22Rv1 (cell line): ENCODE measurements around the gene FUOM.
A peak's percentile ranks its signal among the peaks of the same experiment; 100 is the strongest.
"Not testable (repeated sequence)": the region's sequence is repeated elsewhere in the genome, so short reads cannot be mapped to it uniquely, and the experiment has no call there.

Experiments used
- H3K27ac ChIP-seq: fragments of 450-650 bp; 2 replicates; pipeline ENCODE4 v1.5.1; 2017
- ZFX ChIP-seq: fragments of 450-650 bp; IDR thresholded peaks from 2 replicates; pipeline ENCODE4 v1.6.1; 2017; ENCODE audit warnings: antibody characterized with exemption, borderline replicate concordance
- TF ChIP-seq, protein P1 (sequence below): fragments of 450-650 bp; IDR thresholded peaks from 2 replicates; pipeline ENCODE4 v1.5.1; 2017; ENCODE audit warnings: mild to moderate bottlenecking

FUOM gene

DNA sequence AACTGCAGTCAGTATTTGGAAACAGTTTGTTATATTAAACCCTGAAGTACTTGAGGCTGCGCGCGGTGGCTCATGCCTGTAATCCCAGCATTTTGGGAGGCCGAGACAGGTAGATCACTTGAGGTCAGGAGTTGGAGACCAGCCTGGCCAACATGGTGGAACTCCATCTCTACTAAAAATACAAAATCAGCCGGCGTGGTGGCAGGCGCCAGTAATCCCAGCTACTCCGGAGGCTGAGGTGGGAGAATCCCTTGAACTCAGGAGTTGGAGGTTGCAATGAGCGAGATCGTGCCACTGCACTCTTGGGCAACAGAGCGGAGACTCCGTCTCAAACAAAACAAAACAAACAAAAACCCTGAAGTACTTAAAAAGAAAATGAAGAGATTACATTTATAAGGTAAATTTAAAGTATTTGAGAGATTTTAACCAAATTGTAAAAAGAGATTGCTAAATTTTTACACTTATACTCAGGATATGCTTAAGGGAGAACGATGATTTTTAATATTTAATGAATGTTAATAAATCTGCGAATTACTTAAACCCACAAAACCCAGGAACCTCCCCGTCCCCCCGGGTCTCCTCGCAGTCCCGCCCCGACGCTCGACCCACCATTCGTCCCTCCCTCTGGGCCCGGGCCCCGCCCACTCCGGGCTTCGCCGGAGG is 35.7 kb upstream of the FUOM start:
- TF ChIP-seq, protein P1, sequence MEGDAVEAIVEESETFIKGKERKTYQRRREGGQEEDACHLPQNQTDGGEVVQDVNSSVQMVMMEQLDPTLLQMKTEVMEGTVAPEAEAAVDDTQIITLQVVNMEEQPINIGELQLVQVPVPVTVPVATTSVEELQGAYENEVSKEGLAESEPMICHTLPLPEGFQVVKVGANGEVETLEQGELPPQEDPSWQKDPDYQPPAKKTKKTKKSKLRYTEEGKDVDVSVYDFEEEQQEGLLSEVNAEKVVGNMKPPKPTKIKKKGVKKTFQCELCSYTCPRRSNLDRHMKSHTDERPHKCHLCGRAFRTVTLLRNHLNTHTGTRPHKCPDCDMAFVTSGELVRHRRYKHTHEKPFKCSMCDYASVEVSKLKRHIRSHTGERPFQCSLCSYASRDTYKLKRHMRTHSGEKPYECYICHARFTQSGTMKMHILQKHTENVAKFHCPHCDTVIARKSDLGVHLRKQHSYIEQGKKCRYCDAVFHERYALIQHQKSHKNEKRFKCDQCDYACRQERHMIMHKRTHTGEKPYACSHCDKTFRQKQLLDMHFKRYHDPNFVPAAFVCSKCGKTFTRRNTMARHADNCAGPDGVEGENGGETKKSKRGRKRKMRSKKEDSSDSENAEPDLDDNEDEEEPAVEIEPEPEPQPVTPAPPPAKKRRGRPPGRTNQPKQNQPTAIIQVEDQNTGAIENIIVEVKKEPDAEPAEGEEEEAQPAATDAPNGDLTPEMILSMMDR, result no peak
- no peak for TF ChIP-seq ZFX
- H3K27ac ChIP-seq, result peak overlapping the region; percentile 94

DNA sequence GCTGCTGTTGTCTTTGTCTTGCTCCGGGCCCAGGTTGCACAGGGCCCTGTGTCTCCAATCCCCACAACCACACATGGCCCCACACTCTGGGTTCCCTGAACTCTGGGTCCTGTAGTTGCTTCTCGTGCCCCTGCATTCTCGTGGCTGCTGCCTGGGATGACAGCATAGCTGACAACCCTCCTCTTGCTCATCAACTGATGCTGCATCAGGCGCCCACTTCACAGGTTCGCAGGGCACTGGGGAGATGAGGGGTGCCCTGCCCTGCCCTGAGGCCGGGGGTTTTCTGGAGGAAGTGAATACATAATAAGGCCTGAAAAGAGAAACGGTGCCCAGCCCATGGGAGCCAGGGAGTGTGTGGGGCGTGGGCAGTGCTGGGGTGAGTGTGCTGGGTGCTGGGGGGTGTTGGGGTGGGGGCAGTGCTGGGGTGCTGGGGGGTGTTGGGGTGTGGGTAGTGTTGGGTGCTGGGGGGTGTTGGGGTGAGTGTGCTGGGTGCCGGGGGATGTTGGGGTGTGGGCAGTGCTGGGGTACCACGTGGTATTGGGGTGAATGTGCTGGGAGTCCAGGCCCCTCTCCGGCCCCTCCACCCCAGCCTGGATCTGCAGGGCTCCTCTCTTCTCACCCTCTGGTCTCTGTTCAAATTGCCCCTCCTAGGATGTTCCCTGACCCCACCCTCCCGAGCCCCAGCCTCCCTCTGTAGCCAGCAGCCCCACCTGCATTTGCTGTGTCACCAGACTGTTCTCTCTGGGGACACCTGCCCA is 34.1 kb upstream of the FUOM start:
- H3K27ac ChIP-seq, result no peak overlapping the region
- no peak for TF ChIP-seq ZFX
- TF ChIP-seq, protein P1, result no peak

DNA sequence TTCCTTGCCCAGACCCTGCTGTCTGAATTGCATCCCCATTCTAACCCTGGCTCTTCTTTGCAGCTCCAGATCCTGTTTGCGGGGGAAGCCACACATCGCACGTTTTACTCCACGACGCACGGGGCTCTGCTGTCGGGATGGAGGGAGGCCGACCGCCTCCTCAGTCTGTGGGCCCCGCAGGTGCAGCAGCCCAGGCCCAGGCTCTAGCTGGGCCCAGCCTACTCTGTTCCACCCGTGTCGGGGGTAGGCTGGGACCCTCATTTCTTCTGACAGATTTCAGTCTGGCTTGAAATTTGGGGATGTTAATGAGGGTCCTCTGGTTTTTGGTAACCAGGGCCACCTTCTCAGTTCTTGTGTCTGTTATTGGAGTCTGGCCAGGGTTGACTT is 33.4 kb upstream of the FUOM start:
- H3K27ac ChIP-seq, result no peak overlapping the region
- TF ChIP-seq, protein P1, result no peak
- TF ChIP-seq ZFX, result no peak

DNA sequence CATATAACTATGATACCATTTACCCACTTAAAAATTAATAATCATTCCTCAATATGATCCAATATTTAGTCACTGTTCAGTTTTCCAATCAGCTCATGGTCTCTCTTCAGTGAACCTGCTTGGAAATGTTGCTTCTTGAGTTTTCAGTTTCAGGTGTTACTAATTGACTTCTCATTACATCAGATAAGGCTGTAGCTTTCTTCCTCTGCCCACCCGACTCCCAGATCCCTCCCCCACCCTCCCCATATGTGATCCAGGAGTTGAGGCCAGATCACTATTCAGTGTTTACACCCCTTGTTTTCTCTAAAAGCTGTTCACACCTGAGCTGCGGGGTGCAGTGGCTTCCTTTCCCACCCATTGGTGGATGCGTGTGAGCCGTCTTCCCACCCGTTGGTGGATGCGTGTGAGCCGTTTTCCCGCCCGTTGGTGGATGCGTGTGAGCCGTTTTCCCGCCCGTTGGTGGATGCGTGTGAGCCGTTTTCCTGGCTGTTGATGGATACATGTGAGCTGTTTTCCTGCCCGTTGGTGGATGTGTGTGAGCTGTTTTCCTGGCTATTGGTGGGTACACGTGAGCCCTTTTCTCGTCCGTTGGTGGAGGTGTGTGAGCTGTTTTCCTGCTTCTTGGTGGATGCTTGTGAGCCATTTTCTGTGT is 32.9 kb upstream of the FUOM start:
- TF ChIP-seq ZFX, result no peak
- H3K27ac ChIP-seq, result no peak overlapping the region

DNA sequence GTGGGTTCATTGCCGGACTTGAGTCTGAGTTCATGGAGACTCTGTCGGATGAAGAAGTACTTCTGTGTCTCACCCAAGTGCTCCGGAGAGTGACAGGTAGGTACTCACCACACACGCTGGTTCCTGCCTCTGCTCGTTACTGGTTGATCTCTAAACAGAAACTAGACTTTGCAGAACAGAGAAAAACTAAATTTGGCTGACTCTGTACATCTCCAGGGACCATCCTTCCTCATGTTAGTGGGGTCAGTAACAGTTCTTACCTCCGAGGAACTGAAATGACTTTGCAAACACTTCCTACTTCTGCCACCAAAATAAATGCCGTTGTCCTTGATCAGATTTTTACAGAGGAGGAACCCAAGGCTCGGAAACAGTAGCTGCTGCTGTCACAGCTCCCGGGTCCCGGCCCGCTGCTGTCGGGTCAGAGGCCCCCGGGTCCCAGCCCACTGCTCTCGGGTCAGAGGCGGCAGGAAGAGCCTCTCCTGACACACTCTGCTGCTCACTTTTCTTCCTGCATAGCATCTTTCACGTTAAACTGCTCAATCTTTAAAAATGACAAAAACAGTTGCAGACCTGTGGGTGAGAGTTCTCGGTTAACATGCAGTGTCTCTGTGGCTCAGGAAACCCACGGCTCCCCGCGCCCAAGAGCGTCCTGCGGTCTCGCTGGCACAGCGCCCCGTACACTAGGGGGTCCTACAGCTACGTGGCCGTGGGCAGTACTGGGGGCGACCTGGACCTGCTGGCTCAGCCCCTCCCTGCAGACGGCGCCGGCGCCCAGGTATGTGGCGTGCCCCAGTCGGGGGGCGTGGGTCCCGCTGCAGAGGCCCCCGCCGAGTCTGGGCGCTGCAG is 31.4 kb upstream of the FUOM start:
- no peak overlapping the region for H3K27ac ChIP-seq
- TF ChIP-seq ZFX, result no peak
- TF ChIP-seq, protein P1, result no peak

DNA sequence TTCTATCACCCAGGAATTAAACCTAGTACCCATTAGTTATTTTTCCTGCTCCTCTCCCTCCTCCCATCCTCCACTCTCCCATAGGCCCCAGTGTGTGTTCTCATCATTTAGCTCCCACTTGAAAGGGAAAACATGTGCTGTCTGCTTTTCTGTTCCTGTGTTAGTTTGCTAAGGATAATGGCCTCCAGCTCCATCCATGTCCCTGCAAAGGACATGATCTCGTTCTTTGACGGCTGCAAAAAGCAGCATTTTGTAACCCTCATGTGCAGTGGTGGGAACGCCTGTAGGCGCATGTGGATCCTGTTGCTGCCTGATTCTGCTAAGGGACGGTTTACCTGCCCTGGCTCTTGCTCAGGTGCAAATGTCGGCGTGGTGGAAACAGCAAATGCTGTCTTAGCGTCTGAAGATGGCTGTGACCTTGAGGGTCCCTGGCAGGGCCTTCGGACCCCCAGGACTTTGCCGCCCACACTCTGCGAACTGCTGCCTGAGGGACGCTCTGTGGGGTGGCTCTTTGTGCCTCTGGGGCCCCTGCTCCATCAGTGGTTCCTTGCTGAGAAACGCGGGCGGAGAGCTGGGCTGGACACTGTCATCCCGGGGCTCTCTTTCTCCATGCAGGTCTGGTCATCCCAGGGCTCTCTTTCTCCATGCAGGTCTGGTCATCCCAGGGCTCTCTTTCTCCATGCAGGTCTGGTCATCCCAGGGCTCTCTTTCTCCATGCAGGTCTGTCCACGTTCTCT is 30.6 kb upstream of the FUOM start:
- no peak overlapping the region for H3K27ac ChIP-seq
- TF ChIP-seq ZFX, result no peak
- TF ChIP-seq, protein P1, result no peak

DNA sequence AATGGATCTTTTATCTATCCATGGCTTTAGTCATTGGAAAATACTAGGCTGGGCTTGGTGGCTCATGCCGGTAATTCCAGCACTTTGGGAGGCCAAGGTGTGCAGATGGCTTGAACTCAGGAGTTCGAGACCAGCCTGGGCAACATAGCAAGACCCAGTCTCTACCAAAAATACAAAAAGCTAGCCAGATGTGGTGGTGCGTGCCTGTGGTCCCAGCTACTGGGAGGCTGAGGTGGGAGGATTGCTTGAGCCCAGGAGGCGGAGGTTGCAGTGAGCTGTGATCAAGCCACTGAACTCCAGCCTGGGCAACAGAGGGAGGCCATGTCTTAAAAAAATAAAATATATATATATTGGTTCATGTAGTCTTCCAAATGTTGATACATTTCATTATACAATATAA is 29.1 kb upstream of the FUOM start:
- H3K27ac ChIP-seq, result not testable (repeated sequence)
